SK-N-SH treated with all-trans-retinoic acid at 6 μM for 48 hours (cell line): ENCODE data around the gene CD300A.

Source experiments
- ARNTL ChIP-seq: fragments of 450-650 bp; formaldehyde crosslinking; IDR thresholded peaks from 2 replicates; pipeline ENCODE4 v1.5.0; 2020; ENCODE audit warnings: low read depth, mild to moderate bottlenecking, moderate library complexity, borderline replicate concordance
- CREB5 ChIP-seq: fragments of 250-450 bp; sonication (Bioruptor Pico); IDR thresholded peaks from 2 replicates; pipeline ENCODE4 v1.5.1; 2020; ENCODE audit warnings: low read depth, mild to moderate bottlenecking, moderate library complexity
- GLIS3 ChIP-seq: fragments of 250-450 bp; sonication (Bioruptor Pico); IDR thresholded peaks from 2 replicates; pipeline ENCODE4 v1.5.0; 2020; ENCODE audit warnings: mild to moderate bottlenecking, moderate library complexity
- ISL1 ChIP-seq: fragments of 250-450 bp; sonication (Bioruptor Pico); IDR thresholded peaks from 2 replicates; pipeline ENCODE4 v2.1.2; 2022; ENCODE audit warnings: mild to moderate bottlenecking, moderate library complexity
- PATZ1 ChIP-seq: fragments of 250-450 bp; sonication (Bioruptor Pico); IDR thresholded peaks from 2 replicates; pipeline ENCODE4 v1.8.0; 2020; ENCODE audit warnings: mild to moderate bottlenecking, moderate library complexity, borderline replicate concordance
- RARB ChIP-seq: fragments of 250-450 bp; sonication (Bioruptor Pico); IDR thresholded peaks from 2 replicates; pipeline ENCODE4 v1.8.0; 2021; ENCODE audit warnings: mild to moderate bottlenecking, moderate library complexity
- SNAI2 ChIP-seq: fragments of 250-450 bp; sonication (Bioruptor Pico); IDR thresholded peaks from 2 replicates; pipeline ENCODE4 v1.5.0; 2020; ENCODE audit warnings: mild to moderate bottlenecking, moderate library complexity
- TCF4 ChIP-seq: fragments of 250-450 bp; sonication (Bioruptor Pico); IDR thresholded peaks from 2 replicates; pipeline ENCODE4 v1.8.0; 2021; ENCODE audit warnings: mild to moderate bottlenecking, moderate library complexity, borderline replicate concordance
- ZFP3 ChIP-seq: fragments of 250-450 bp; sonication (Bioruptor Pico); IDR thresholded peaks from 2 replicates; pipeline ENCODE4 v1.5.0; 2020; ENCODE audit warnings: mild to moderate bottlenecking, moderate library complexity
- ZNF565 ChIP-seq: fragments of 450-650 bp; formaldehyde crosslinking; conservative IDR thresholded peaks from 2 replicates; pipeline ENCODE4 v1.5.0; 2020; ENCODE audit warnings: low read depth, mild to moderate bottlenecking, moderate library complexity
- TF ChIP-seq, protein P1 (sequence below): fragments of 250-450 bp; sonication (Bioruptor Pico); IDR thresholded peaks from 2 replicates; pipeline ENCODE4 v1.5.1; 2021; ENCODE audit warnings: mild to moderate bottlenecking, moderate library complexity

DNA sequence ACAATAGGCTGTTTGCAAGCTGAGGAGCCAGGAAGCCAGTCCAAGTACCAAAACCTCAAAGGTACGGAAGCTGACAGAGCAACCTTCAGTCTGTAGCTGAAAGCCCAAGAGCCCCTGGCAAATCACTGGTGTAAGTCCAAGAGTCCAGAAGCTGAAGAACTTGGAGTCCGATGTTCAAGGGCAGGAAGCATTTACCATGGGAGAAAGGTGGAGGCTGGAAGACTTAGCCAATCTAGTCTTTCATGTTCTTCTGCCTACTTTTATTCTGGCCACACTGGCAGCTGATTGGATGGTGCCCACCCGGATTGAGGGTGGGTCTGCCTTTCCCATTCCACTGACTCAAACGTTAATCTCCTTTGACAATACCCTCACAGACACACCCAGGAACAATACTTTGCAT, 49.5 kb downstream of the CD300A start:
- TF ChIP-seq ZNF565 (CRISPR knock-in tag): no peak
- no peak for TF ChIP-seq ZFP3
- no peak for TF ChIP-seq GLIS3 (CRISPR knock-in tag)
- TF ChIP-seq PATZ1: no peak
- no peak for TF ChIP-seq CREB5 (CRISPR knock-in tag)
- TF ChIP-seq ISL1 (CRISPR knock-in tag): no peak
- no peak for TF ChIP-seq RARB (CRISPR knock-in tag)
- TF ChIP-seq SNAI2 (CRISPR knock-in tag): no peak
- TF ChIP-seq TCF4 (CRISPR knock-in tag): no peak
- no peak for TF ChIP-seq ARNTL (CRISPR knock-in tag)
- TF ChIP-seq, protein P1, sequence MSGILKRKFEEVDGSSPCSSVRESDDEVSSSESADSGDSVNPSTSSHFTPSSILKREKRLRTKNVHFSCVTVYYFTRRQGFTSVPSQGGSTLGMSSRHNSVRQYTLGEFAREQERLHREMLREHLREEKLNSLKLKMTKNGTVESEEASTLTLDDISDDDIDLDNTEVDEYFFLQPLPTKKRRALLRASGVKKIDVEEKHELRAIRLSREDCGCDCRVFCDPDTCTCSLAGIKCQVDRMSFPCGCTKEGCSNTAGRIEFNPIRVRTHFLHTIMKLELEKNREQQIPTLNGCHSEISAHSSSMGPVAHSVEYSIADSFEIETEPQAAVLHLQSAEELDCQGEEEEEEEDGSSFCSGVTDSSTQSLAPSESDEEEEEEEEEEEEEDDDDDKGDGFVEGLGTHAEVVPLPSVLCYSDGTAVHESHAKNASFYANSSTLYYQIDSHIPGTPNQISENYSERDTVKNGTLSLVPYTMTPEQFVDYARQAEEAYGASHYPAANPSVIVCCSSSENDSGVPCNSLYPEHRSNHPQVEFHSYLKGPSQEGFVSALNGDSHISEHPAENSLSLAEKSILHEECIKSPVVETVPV (CRISPR knock-in tag): no peak
